NCI-H748 (cell line): ENCODE measurements around the gene AOC2.

Source experiments
- DNase-seq: peaks from one replicate; lab custom pipeline; 2025; ENCODE audit not compliant: unreplicated experiment; lab: John Stamatoyannopoulos, UW

Gene AOC2

GRCh38 chr17:42844271-42844670 is at the start of gene AOC2:
Gene AOC2 (plus strand): TSS chr17:42844580. CDS start chr17:42844627, 47 bp downstream.
- no peak for DNase-seq

GRCh38 chr17:42795061-42795460 is 49.3 kb upstream of the AOC2 start:
- DNase-seq, result no peak

- DNase-seq, result no peak
Observed at GRCh38 chr17:42795465-42795864, 48.9 kb upstream of the AOC2 start.

GRCh38 chr17:42796066-42796758 is 48.2 kb upstream of the AOC2 start:
- no peak for DNase-seq

- no peak for DNase-seq
Observed at GRCh38 chr17:42797067-42798007, 47.0 kb upstream of the AOC2 start.

- DNase-seq, result no peak
Observed at GRCh38 chr17:42798011-42798382, 46.4 kb upstream of the AOC2 start.

GRCh38 chr17:42798383-42799380 is 45.7 kb upstream of the AOC2 start, which contains the start of the genes CNTD1 and COA3:
Gene CNTD1 (plus strand): TSS chr17:42798861. CDS start chr17:42799068, 207 bp downstream.
Gene COA3 (minus strand): TSS chr17:42798704. CDS start chr17:42798681, 23 bp downstream.
- peak; percentile 91 for DNase-seq

GRCh38 chr17:42803074-42803883 is 41.1 kb upstream of the AOC2 start:
- DNase-seq, result no peak

GRCh38 chr17:42804918-42805367 is 39.4 kb upstream of the AOC2 start:
- DNase-seq, result peak; percentile 59

- DNase-seq, result no peak
Observed at GRCh38 chr17:42806249-42806648, 38.1 kb upstream of the AOC2 start.

- DNase-seq, result no peak
Observed at GRCh38 chr17:42809250-42809649, 35.1 kb upstream of the AOC2 start.

GRCh38 chr17:42814633-42815399 is 29.6 kb upstream of the AOC2 start:
- DNase-seq, result no peak

GRCh38 chr17:42817866-42818265 is 26.5 kb upstream of the AOC2 start:
- no peak for DNase-seq

GRCh38 chr17:42818379-42818778 is 26.0 kb upstream of the AOC2 start:
- no peak for DNase-seq

GRCh38 chr17:42819939-42820535 is 24.3 kb upstream of the AOC2 start:
- DNase-seq, result peak; percentile 79

GRCh38 chr17:42821176-42821575 is 23.2 kb upstream of the AOC2 start:
- DNase-seq, result no peak

- DNase-seq, result no peak
Observed at GRCh38 chr17:42827472-42827871, 16.9 kb upstream of the AOC2 start.

- DNase-seq, result no peak
Observed at GRCh38 chr17:42830971-42831370, 13.4 kb upstream of the AOC2 start.
